Epithelial cell of prostate (primary cell): Measurements from ENCODE around the gene ITGAV.

Source experiments
- DNase-seq: peaks from one replicate; pipeline ENCODE4 v3.0.0-alpha.2; 2011; ENCODE audit warnings: low read depth, low spot score
- H3K27ac ChIP-seq: fragments of 450-650 bp; 2 replicates; pipeline ENCODE4 v1.5.1; 2017; ENCODE audit warnings: mild to moderate bottlenecking

The ITGAV gene

DNA sequence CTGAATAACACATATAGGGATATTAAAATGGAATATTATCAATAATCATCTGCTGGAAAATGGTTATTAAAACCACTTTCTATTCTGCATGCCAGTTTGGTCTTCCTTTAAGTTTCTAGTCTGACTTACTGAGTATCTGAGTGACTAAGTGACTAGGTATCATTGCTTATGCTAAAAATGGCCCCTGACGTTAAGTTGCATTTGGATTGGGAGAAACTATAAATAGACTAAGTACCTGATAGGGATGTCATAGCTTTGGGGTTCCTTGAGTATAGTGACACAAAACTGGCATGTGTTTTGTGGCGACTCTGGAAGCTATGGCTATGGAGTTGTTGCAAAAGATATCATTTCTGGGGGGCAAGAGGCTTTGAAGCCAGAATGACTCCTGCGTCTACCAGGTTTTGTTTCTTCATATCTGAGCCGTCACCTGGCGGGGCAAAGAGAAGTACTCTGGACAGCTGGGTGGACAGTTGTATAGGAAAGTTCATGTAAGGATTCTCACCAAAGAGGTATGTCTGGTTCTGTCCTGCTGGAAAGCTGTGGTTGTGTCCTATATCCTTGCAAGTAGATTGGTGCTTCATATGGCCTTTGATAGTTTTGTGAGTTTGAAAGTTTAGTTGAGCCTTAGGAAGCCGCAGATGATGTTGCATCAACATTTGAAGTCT, 17.9 kb downstream of the ITGAV start:
- DNase-seq = no peak
- no peak overlapping the region for H3K27ac ChIP-seq

DNA sequence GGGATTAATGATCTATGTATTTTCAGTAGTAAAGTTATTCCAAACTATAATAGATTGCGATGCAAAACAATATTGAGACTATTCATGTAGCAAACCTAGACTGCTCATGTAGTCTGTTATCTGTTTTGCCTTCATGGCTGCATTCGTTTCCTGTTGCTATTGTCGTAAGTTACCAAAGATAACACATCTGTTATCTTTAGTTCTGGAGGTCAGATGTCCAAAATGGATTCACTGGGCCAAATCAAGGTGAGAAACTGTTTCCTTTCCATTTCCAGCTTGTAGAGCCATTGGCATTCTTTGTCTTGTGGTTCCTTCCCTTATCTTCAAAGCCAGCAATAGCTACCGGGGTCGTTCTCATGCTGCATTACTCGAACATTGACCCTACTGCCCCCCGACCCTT, 20.9 kb downstream of the ITGAV start:
- no peak for DNase-seq
- no peak overlapping the region for H3K27ac ChIP-seq

GRCh38 chr2:186611526-186611925, 21.7 kb downstream of the ITGAV start:
- no peak for DNase-seq
- no peak overlapping the region for H3K27ac ChIP-seq

GRCh38 chr2:186612026-186612425, 22.2 kb downstream of the ITGAV start:
- no peak overlapping the region for H3K27ac ChIP-seq
- no peak for DNase-seq

- H3K27ac ChIP-seq = no peak overlapping the region
Measured at GRCh38 chr2:186612555-186613440, 22.9 kb downstream of the ITGAV start.

GRCh38 chr2:186614373-186614772, 24.5 kb downstream of the ITGAV start:
- H3K27ac ChIP-seq = no peak overlapping the region
- no peak for DNase-seq

More at GRCh38 chr2:186612555-186613440, 22.9 kb downstream of the ITGAV start:
- no peak for DNase-seq

GRCh38 chr2:186617148-186617547, 27.3 kb downstream of the ITGAV start:
- H3K27ac ChIP-seq = no peak overlapping the region
- no peak for DNase-seq

- H3K27ac ChIP-seq = no peak overlapping the region
- no peak for DNase-seq
Measured at GRCh38 chr2:186617771-186618170, 27.9 kb downstream of the ITGAV start.

DNA sequence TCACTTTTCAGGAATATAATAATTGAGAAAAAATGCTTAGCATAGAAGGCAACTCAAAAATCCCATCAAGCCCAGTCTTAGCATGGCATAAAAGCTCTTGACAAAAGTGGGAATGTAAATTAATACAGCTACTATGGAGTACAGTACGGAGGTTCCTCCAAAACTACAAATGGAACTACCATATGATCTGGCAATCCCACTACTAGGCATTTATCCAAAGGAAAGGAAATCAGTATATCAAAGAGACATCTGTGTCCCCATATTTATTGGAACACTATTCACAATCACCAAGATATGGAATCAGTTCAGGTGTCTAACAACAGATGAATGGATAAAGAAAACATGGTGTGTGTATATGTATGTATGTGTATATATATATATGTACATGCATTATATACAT, 28.8 kb downstream of the ITGAV start:
- no peak for DNase-seq
- H3K27ac ChIP-seq = no peak overlapping the region

GRCh38 chr2:186623084-186623483, 33.2 kb downstream of the ITGAV start:
- DNase-seq = no peak
- no peak overlapping the region for H3K27ac ChIP-seq

- H3K27ac ChIP-seq = no peak overlapping the region
- DNase-seq = no peak
Measured at GRCh38 chr2:186624276-186624675, 34.4 kb downstream of the ITGAV start.

GRCh38 chr2:186629250-186629996, 39.6 kb downstream of the ITGAV start:
- H3K27ac ChIP-seq = no peak overlapping the region
- DNase-seq = no peak

DNA sequence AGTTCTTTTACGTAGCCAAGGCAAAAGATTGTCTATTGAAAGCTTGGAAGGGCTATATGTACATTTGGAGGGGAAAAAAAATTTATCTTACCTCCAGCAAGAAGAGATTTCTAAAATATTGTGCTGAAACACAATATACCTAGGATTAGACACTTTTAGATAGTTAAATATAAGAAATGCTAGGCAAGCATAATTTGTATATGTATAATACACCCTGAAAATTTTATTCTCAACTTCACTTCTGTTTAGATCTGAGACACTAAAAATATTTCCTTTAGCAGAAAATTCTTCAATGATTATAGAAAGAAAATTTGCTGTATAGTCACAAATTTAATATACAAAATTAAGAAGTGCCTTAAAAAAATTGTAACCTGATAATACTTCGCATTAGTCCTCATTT, 42.6 kb downstream of the ITGAV start:
- no peak for DNase-seq
- no peak overlapping the region for H3K27ac ChIP-seq

DNA sequence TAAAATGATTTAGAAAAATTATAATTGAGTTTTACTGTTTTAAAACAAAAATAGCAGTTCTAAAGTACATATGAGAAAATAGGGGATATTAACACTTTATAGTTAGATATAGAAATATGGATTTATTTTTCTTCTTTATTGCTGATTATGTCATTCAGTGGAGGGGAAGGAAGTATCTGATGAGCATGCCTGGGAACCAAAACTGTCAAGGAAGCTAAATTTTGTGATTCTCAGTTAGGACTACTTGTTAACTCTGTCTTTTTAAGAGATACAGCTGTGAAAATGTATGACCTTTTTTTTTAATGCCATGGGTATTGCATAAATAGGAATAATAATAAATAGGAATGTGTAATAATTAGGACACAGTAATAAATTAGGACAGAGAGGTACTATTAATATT, 44.8 kb downstream of the ITGAV start:
- DNase-seq = no peak
- no peak overlapping the region for H3K27ac ChIP-seq

DNA sequence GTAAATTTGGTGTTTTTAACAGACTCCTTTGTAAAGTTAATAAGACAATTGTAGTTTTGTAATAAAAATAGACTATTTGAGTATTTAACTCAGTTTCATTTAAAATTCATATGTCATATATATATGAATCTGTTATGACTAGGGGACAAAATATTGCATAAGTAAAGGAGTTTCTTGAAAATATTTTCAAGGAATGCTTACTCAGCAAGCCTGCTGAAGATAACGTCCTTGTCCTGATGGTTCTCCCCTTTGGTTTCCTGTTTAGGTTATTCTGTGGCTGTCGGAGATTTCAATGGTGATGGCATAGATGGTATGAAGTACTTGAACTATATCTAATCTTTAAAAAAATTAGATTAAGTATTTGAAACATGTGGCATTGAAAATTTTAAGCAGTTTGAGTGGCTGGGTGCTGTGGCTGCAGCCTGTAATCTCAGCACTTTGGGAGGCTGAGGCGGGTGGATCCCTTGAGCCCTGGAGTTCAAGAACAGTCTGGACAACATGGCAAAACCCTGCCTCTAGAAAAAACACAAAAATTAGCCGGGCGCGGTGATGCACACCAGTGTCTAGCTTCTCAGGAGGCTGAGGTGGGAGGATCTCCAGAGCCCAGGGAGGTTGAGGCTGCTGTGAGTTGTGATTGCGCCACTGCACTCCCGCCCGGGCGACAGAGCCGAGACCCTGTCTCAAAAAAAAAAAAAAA, 47.1 kb downstream of the ITGAV start:
- H3K27ac ChIP-seq = no peak overlapping the region
- DNase-seq = no peak

DNA sequence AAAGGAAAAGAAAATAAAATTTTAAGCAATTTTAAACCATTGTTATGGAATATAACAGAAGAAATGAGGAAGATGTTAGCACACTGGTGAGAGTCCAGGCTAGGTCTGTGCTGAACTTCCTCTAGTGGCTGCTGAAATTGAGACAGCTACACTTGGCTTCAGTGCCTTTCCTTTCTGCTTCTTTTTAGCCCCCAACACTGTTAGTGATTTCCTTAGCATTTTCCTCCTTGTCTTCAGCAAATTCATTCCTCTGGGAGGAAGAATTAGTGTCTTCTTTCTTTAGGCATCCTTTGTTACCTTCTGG, 47.6 kb downstream of the ITGAV start:
- no peak overlapping the region for H3K27ac ChIP-seq
- DNase-seq = no peak

DNA sequence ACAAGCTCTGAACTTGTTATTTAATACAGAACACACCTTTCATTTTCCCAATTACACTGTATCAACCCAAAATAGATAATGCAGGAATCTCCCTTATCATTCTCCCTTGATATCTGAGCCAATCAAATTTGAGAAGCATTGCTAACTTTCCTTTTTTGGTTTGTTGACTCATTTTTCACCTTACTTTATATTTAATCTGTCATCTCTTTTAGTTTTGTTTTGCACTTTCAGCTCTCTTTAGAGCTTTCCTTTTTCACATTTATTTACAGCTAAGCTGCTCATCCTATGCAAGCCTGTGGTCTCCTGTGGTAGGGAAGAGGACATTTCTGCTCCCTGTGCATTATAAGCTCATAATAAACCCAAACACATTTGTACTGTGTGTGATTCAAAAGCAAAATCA, 50.1 kb downstream of the ITGAV start:
- DNase-seq = no peak
- no peak overlapping the region for H3K27ac ChIP-seq

GRCh38 chr2:186641132-186641806, 51.4 kb downstream of the ITGAV start:
- no peak overlapping the region for H3K27ac ChIP-seq
- no peak for DNase-seq

DNA sequence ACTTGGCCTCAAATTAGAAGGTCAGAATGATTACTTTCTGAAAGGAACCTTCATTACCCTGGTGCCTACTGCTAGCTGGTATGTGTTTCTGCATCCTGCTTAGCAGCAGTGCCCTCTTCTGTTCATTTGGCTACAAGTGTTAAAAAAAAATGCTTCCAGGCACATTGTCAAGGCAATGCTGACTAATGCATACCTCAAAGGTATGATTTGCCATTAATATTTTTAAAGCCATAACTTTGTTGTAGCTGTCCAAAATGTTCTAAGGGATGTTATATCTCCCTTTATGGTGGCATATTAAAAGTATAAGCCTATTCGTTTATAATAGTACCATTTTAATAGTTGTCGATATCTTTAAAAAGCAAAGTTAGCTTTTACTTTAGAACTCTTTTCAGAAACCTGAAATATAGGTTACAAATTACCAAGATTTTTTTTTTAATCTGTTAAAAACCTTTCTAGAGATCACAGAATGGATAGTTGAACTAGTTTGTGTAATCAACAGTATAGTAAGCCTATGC, 52.0 kb downstream of the ITGAV start:
- H3K27ac ChIP-seq = no peak overlapping the region
- peak; percentile 36 for DNase-seq

DNA sequence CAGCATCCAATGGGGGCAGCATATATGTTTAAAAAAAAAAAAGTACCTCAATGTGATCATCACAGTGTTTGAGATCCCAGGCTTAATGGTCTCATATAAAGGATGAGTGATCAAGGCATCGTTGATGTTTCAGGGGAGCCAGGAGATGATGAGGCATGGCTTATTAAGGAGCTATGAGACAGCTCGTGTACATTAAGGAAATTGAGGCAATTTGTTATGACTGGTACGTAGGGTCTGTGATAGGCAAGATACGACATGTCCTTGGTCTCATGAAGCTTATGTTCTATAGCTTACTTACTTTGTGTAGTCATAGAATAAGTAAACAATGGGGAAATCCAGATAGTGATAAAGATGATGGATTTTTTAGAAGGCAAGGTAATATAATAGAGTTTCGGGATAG, 54.9 kb downstream of the ITGAV start:
- DNase-seq = peak; percentile 26
- H3K27ac ChIP-seq = no peak overlapping the region
